ENCODE data around the gene SLC12A7.
"Not testable (repeated sequence)": the region's sequence is repeated elsewhere in the genome, so short reads cannot be mapped to it uniquely, and the experiment has no call there.

Gene SLC12A7

GRCh38 chr5:1065143-1065750 is 46.6 kb downstream of the SLC12A7 start:
- no peak for DNase-seq (ENCODE audit: low read depth in 3 of 3, low spot score in 1 of 3)

GRCh38 chr5:1064383-1065142 is 47.3 kb downstream of the SLC12A7 start:
- no peak for DNase-seq (ENCODE audit: low read depth in 3 of 3, low spot score in 1 of 3)

- no peak for DNase-seq (ENCODE audit: low read depth in 3 of 3, low spot score in 1 of 3)
These were observed 48.0 kb downstream of the SLC12A7 start for GRCh38 chr5:1063661-1064382.

GRCh38 chr5:1062761-1063568 is 48.9 kb downstream of the SLC12A7 start:
- no peak for DNase-seq (ENCODE audit: low read depth in 3 of 3, low spot score in 1 of 3)

GRCh38 chr5:1061916-1062315 is 49.9 kb downstream of the SLC12A7 start:
- no peak for DNase-seq (ENCODE audit: low read depth in 3 of 3, low spot score in 1 of 3)

- not testable (repeated sequence) for DNase-seq (ENCODE audit: low read depth in 3 of 3, low spot score in 1 of 3)
These were observed 50.6 kb downstream of the SLC12A7 start for GRCh38 chr5:1061292-1061691.

- DNase-seq (ENCODE audit: low read depth in 3 of 3, low spot score in 1 of 3): no peak
These were observed 51.3 kb downstream of the SLC12A7 start for GRCh38 chr5:1060535-1060981.

GRCh38 chr5:1059884-1060263 is 52.0 kb downstream of the SLC12A7 start:
- no peak for DNase-seq (ENCODE audit: low read depth in 3 of 3, low spot score in 1 of 3)

- DNase-seq (ENCODE audit: low read depth in 3 of 3, low spot score in 1 of 3): no peak
These were observed 52.6 kb downstream of the SLC12A7 start for GRCh38 chr5:1058988-1059883.

- DNase-seq (ENCODE audit: low read depth in 3 of 3, low spot score in 1 of 3): no peak
These were observed 53.5 kb downstream of the SLC12A7 start for GRCh38 chr5:1058083-1058945.

GRCh38 chr5:1057485-1058082 is 54.3 kb downstream of the SLC12A7 start:
- DNase-seq (ENCODE audit: low read depth in 3 of 3, low spot score in 1 of 3): no peak

GRCh38 chr5:1056611-1057484 is 55.0 kb downstream of the SLC12A7 start:
- no peak for DNase-seq (ENCODE audit: low read depth in 3 of 3, low spot score in 1 of 3)

GRCh38 chr5:1055896-1056610 is 55.8 kb downstream of the SLC12A7 start:
- DNase-seq (ENCODE audit: low read depth in 3 of 3, low spot score in 1 of 3): no peak

GRCh38 chr5:1054799-1055775 is 56.8 kb downstream of the SLC12A7 start:
- no peak for DNase-seq (ENCODE audit: low read depth in 3 of 3, low spot score in 1 of 3)

- no peak for DNase-seq (ENCODE audit: low read depth in 3 of 3, low spot score in 1 of 3)
These were observed 57.7 kb downstream of the SLC12A7 start for GRCh38 chr5:1054018-1054798.
